ENCODE measurements around the gene PPFIA3. TPM values are rescaled to one million over a fixed set of nuclear protein-coding genes. Genes with fewer than 3 reads are reported as not detected.

Gene PPFIA3
- total RNA-seq = 1.7 and 3.2 TPM in 2 replicates

DNA sequence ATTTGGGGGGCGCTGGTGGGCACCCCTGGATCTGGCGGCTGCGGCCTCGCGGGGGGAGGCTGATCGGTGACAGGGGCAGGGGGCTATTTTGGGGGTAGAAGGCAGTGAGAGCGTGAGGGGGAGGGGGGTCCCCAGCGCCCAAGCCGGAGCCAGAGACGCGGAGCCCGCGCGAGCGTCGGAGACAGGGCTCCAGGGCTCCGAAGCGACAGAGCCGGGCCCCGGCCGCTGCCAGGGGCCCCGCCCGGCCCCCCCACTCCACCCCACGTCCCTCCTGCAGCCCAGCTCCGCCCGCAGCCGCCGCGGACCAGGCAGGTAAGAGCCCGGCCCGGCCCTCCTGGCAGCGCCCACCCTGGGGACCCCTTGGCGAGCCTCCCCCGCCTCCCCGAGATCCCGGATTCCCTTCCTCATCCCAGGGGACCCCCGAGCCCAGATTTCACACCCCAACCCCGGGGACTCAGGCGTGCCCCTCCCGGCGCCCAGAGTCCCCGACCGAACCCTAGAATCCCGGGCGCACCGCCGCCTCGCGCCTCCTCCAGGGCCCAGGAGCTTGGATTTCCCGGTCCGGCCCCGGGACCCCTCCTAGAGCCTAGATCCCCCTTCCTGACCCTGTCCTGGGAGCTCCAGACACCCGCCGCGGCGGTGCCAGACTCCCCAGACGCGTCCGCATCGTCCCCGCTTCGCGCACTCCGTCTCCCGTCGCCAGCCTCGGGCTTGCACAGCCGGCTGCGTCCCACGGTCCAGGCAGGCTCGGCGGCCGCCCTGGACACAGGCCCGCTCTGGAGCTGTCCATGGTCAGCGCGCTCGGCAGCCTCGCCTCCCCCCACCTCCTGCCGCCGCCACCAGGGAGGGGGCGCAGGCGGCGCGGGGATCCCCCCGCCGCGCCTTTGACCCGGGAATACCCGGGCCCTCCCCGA, at the start of gene PPFIA3:
PPFIA3 (plus strand) TSS at position 134 of the 914 bp plus-strand sequence. CDS start 8,330 bp downstream, outside the sequence.

DNA sequence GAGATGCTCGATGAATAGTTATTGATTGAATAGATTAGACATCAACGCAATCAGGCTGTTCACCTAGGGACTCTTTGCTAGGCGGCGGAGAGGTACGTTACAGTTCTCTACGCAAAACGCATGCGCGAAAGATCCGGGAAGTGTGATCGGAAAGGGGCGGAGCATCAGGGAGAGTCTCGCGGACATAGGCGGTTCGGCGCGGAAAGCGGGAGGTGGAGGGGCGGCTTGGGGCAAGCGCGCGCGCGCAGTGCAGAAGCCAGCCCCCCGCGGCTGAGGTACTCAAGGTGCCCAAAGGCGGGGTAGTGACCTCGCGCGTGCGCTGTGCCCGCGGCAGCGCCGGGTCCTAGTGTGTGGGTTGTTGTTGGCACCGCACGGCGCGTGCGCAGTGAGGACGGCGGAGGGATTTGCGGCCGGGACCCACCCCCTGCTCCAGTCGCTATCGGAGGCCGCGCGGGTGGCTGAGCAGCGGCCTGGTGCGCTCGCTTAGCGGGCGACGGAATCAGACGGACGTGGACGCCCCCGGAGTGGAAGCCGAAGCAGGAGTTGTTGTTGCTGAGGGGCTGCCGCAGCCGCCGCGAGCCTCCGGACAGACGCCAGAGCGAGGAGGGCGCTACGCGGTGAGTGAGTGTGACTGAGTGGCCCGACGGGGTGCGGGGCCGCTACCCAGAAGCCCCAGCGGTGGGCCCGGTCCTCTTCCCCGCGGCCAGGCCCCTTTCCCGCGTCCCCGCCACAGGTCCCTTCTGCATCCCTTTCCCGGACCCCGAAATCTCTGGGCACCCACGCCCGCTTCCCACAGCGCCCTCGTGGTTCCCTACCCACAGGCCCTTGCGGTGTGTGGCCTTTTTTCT, 34.1 kb upstream of the PPFIA3 start, which contains the start of gene SNRNP70:
SNRNP70 (plus strand) TSS at position 432 of the 848 bp plus-strand sequence. CDS start 964 bp downstream, outside the sequence.

DNA sequence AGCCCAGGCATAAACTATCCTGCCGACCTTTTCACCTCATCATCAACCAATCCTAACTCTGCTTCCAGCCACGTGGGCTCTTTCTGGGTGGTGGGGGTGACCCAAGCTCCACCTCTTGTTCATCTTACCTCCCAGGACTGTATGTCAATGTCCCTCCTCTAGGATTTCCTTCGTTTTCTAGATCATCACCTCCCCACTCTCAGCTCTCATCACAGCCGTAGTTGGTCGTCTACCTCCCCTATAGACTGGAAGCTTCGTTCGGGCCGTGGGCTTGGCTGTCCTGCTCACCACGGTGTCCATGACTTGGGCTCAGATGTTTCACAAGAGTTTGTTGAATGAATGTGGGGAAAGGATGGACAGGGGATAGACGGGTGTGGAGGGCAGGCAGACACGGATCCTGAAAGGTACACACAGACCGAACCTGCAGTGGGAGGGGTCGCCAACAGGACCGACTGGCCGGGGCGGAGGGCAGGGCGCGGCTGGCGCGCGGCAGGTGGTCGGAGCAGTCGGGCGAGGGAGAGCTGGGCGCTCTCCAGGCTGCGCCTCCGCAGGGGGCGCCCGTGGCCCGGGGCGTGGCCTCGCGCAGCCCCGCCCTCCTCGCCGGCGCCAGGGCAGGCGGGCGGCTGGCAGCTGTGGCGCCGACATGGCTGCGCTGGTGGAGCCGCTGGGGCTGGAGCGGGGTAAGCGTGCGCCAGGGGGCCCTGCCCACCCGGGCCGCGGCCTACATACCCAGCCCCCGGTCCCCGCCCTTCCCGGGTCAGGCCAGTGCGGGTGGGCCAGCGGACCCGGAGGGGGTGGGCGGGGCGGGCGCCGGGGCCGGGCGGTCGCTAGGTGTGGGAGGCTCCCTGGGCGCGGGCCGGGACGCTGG, 5.3 kb upstream of the PPFIA3 start, which contains the start of gene LIN7B:
LIN7B (plus strand) TSS at position 609 of the 868 bp plus-strand sequence; CDS start at position 644, 35 bp downstream.

DNA sequence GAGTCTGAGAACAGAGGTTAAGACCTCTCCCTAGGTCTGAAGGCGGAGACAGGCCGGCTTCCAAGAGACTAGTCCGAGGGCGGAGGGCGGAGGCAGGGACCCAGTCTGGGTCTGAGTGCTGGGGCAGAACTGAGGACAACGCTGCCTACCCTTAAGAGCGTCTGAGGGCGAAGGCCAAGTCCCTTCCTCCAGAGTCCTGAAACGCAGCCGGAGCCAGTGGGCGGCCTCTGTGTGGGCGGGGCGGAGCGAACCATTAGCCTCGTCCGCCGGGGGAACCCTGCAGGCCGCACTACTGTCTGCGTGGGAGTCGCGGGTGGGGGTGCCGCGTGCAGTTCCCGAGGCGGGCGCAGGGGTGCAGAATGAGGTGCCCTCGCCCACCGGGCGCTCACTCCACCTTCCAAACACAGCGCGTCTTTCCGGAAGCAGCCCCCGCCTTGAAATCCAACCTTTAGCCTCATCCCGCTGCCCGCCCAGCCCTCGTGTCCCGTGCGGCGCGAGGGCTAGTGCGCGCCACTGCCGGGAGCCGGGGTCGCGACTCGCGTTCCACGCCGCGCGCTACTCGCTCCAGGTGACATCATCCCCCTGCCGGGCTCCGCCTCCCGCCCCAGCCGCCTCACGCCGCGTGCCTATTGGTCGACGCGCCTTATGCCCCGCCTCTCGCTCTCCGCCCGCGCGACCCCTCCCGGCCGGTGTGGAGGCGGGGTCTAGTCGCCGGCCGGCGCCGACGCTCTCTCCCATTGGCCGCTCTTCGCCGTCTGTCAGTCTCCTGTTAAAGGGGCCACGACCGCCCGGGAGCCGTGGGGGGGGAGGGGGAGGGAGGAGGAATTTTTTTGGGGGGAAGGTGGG, 556 bp upstream of the PPFIA3 start, which contains the start of gene C19orf73:
C19orf73 (minus strand) TSS at position 579 of the 846 bp plus-strand sequence; CDS start at position 458, 121 bp downstream.

DNA sequence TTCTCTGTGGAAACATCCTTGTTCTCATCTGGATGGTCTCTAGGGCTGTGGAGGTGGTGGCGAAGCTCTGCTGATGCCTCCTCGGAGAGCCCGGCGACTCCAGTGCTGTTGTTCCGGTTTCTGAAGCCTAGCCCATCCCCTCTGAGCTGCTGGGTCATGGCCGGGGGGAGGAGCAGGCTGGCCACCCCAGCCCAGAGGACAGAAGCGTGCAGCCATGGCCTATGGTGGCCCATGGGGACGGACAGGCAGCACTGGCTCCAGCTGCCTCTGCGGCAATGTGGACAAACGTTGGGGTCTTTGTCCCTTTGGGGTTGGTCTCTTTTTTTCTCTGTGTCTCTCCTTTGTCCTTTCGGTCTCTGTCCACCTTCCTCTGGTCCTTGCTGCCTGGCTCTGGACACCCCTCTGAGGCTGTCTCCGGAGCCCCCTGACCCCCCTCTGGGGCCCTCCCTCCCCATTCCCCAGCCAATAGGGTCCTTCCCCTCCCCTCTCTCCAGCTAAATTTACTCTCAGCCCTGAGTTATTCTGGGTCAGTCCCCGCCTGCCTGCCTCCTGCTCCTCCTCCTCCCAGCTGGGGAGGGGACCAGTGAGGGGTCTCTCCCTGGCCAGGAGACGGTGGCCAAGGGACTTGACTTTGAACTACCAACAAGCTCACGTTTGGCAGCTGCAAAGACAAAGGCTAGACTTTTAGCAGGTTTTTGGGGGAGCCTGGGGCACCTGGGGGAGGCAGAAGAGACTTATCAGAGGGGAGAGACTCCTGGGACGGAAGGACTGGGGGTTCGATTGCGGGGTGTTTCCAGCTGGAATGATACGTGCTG, 35.9 kb downstream of the PPFIA3 start, which contains the start of gene HRC:
HRC (minus strand) TSS at position 392 of the 815 bp plus-strand sequence; CDS start at position 233, 159 bp downstream.

DNA sequence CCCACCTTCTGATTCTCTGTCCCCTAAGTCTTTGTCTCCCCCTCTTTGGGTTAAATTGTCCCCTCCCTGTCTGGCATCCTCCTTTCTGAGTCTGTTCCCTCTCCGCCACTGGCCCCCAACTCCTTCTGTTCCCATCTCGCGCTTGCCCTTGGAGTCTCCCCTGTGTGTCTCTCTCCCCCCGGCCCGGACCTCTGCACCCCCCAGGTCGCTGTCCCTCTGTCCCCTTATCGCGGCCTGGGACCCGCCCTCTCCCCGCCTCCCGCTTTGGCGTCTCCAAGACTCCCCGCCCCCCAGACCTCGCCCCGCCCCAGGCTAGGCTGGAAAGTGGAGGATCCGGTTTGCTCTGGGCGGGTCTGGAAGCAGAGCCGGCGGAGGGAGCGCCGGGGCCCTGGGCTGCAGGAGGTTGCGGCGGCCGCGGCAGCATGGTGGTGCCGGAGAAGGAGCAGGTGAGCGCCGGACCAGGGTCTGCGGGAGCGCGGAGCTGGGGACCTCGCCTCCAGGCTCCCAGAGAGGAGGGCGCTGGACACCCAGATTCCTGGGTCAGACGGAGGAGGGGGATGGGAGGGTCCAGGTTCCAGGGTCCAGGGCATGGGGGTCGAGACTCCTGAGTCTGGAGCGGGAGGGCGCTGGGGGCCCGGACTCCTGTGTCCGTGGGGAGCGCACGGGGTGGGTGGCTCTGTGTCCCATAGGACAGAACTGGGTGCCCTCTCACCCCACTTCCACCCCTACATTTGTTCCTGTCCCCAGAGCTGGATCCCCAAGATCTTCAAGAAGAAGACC, 38.3 kb downstream of the PPFIA3 start, which contains the start of gene TRPM4:
TRPM4 (plus strand) TSS at position 348 of the 780 bp plus-strand sequence; CDS start at position 423, 75 bp downstream.

Small RNAs within 50 kb of the gene (small RNA-seq; reads per million reads assigned to genes)
- gene RN7SL708P = not detected

Other genes starting within 250 kb of the PPFIA3 start
- gene PPP1R15A, start 247.1 kb upstream of the PPFIA3 start, total RNA-seq = 35.7 and 43.0 TPM in 2 replicates
- 0.40 TPM in 1 of 2 replicates, not detected in the other for gene TULP2, start 220.8 kb upstream of the PPFIA3 start, total RNA-seq
- gene NUCB1, start 219.2 kb upstream of the PPFIA3 start, total RNA-seq = 193 and 203 TPM in 2 replicates
- not detected in 2 replicates for gene DHDH, start 185.8 kb upstream of the PPFIA3 start, total RNA-seq
- gene BAX, start 164.7 kb upstream of the PPFIA3 start, total RNA-seq = 81.7 and 89.2 TPM in 2 replicates
- gene FTL, start 154.2 kb upstream of the PPFIA3 start, total RNA-seq = 1,330 and 1,646 TPM in 2 replicates
- gene GYS1, start 126.2 kb upstream of the PPFIA3 start, total RNA-seq = 45.9 and 46.9 TPM in 2 replicates
- gene RUVBL2, start 125.7 kb upstream of the PPFIA3 start, total RNA-seq = 152 and 220 TPM in 2 replicates
- gene LHB, start 102.5 kb upstream of the PPFIA3 start, total RNA-seq = not detected in 2 replicates
- gene CGB3, start 95.2 kb upstream of the PPFIA3 start, total RNA-seq = not detected in 2 replicates
- not detected in 2 replicates for gene CGB2, start 87.7 kb upstream of the PPFIA3 start, total RNA-seq
- gene CGB1, start 82.6 kb upstream of the PPFIA3 start, total RNA-seq = not detected in 2 replicates
- gene CGB5, start 75.7 kb upstream of the PPFIA3 start, total RNA-seq = 0.22 TPM in 1 of 2 replicates, not detected in the other
- not detected in 2 replicates for gene CGB8, start 70.4 kb upstream of the PPFIA3 start, total RNA-seq
- 0.13 and 0.29 TPM in 2 replicates for gene CGB7, start 61.8 kb upstream of the PPFIA3 start, total RNA-seq
- gene NTF4, start 54.7 kb upstream of the PPFIA3 start, total RNA-seq = not detected in 2 replicates
- gene KCNA7, start 46.8 kb upstream of the PPFIA3 start, total RNA-seq = not detected in 2 replicates
- gene SNRNP70, start 34.1 kb upstream of the PPFIA3 start, total RNA-seq = 169 and 205 TPM in 2 replicates
- gene LIN7B, start 5.2 kb upstream of the PPFIA3 start, total RNA-seq = 0.93 and 1.1 TPM in 2 replicates
- 0.80 and 0.93 TPM in 2 replicates for gene C19orf73, start 401 bp upstream of the PPFIA3 start, total RNA-seq
- not detected in 2 replicates for gene HRC, start 35.9 kb downstream of the PPFIA3 start, total RNA-seq
- gene TRPM4, start 38.2 kb downstream of the PPFIA3 start, total RNA-seq = 14.1 and 16.5 TPM in 2 replicates
- gene SLC6A16, start 205.6 kb downstream of the PPFIA3 start, total RNA-seq = 0.65 and 1.3 TPM in 2 replicates
- gene CD37, start 215.9 kb downstream of the PPFIA3 start, total RNA-seq = not detected in 2 replicates
- gene TEAD2, start 242.9 kb downstream of the PPFIA3 start, total RNA-seq = 59.0 and 74.2 TPM in 2 replicates
- not detected in 2 replicates for gene DKKL1, start 244.3 kb downstream of the PPFIA3 start, total RNA-seq